ENCODE data around the gene ZBED6.
"Not testable (repeated sequence)": the region's sequence is repeated elsewhere in the genome, so short reads cannot be mapped to it uniquely, and the experiment has no call there.

- TF ChIP-seq CTCF, EZH2phosphoT487 (IDR thresholded peaks at IDR 0.05; ENCODE audit: low read length): not testable (repeated sequence)
Observed at GRCh38 chr1:203751618-203752361, 43.6 kb upstream of the ZBED6 start.

All from MM.1S (cell line).